ENCODE measurements around the gene ENTR1. TPM values are rescaled to one million over a fixed set of nuclear protein-coding genes. Genes with fewer than 3 reads are reported as not detected.

The ENTR1 gene
- total and polyA plus RNA-seq, 2 of the 13 experiments (the other 11 are each of a cell fraction or from before 2014, with no cell fraction given) = 70.1 to 76.4 TPM

- peak; percentile 82 for TF ChIP-seq ZNF747 (CRISPR knock-in tag; IDR thresholded peaks at IDR 0.05; ENCODE audit: borderline replicate concordance)
- TF ChIP-seq ZNF598 (CRISPR knock-in tag; IDR thresholded peaks at IDR 0.05; ENCODE audit: borderline replicate concordance) = no peak
- no peak for TF ChIP-seq ZNF839 (CRISPR knock-in tag; IDR thresholded peaks at IDR 0.05; ENCODE audit: borderline replicate concordance)
- peak; percentile 62; the same call in 1 of the 2 replicates for TF ChIP-seq THAP9 (CRISPR knock-in tag; IDR thresholded peaks at IDR 0.05; ENCODE audit: borderline replicate concordance)
- 0 out of 2 replicates have a peak, but pooled peaks have one; percentile 34 for TF ChIP-seq ZIK1 (CRISPR knock-in tag; IDR thresholded peaks at IDR 0.05; ENCODE audit: borderline replicate concordance, low read depth)
- TF ChIP-seq ZNF367 (CRISPR knock-in tag; IDR thresholded peaks at IDR 0.05; ENCODE audit: borderline replicate concordance) = no peak; the same call in 1 of the 2 replicates
- no peak for TF ChIP-seq ZNF646 (CRISPR knock-in tag; IDR thresholded peaks at IDR 0.05)
- TF ChIP-seq MEIS1 (CRISPR knock-in tag; IDR thresholded peaks at IDR 0.05; ENCODE audit: borderline replicate concordance) = peak; percentile 69
- TF ChIP-seq ZNF546 (CRISPR knock-in tag; conservative IDR thresholded peaks at IDR 0.05) = 0 out of 2 replicates have a peak, but pooled peaks have one; percentile 70
- 0 out of 2 replicates have a peak, but pooled peaks have one; percentile 24 for TF ChIP-seq ZFP62 (CRISPR knock-in tag; IDR thresholded peaks at IDR 0.05)
- 0 out of 2 replicates have a peak, but pooled peaks have one; percentile 13 for TF ChIP-seq ZNF333 (CRISPR knock-in tag; IDR thresholded peaks at IDR 0.05; ENCODE audit: borderline replicate concordance)
- TF ChIP-seq ZNF232 (CRISPR knock-in tag; IDR thresholded peaks at IDR 0.05; ENCODE audit: borderline replicate concordance) = no peak; the same call in 1 of the 2 replicates
Measured at GRCh38 chr9:136363106-136363948, 47.1 kb downstream of the ENTR1 start, which contains the start of gene DNLZ (continued).

Data from HepG2 (cell line).